Measurements from ENCODE around the gene TSPAN2.

- TF ChIP-seq GATA2 (IDR thresholded peaks at IDR 0.05; ENCODE audit: low read depth, low read length), result no peak
- TF ChIP-seq GATA3 (IDR thresholded peaks at IDR 0.05; ENCODE audit: low read depth, low read length), result no peak
Observed at GRCh38 chr1:115098979-115099692, 9.8 kb upstream of the TSPAN2 start.

Measured in SH-SY5Y (cell line).